OCI-LY7 (cell line): ENCODE measurements around the gene INA. TPM values are rescaled to one million over a fixed set of nuclear protein-coding genes. Genes with fewer than 3 reads are reported as not detected.

Experiments
- BruUV-seq: library from RNA; stranded (reverse); fragments of 400-500 nt; replicated peaks from 2 replicates; lab custom pipeline; 2021; lab: Mats Ljungman, UMichigan
- CTCF ChIA-PET: fragments of 300-600 bp; sonication (Branson Sonifier 250); formaldehyde crosslinking; loops from one replicate; lab custom pipeline; 2022; ENCODE audit warnings: antibody characterized with exemption; ENCODE audit not compliant: unreplicated experiment; lab: Charles Lee
- POLR2A ChIA-PET: fragments of 300-600 bp; sonication (Branson Sonifier 250); formaldehyde crosslinking; loops from one replicate; lab custom pipeline; 2022; ENCODE audit warnings: antibody characterized with exemption; lab: Charles Lee
- DNase-seq: peaks from one replicate; pipeline ENCODE4 v3.0.0-alpha.2; 2015; ENCODE audit warnings: low spot score
- H2AFZ ChIP-seq: fragments of 200-600 bp; sonication (generic), shearing (Covaris generic); 2 replicates; pipeline ENCODE4 v1.6.1; 2014; ENCODE audit warnings: mild to moderate bottlenecking, antibody characterized with exemption, low read length, moderate library complexity
- H3K27ac ChIP-seq: fragments of 200-600 bp; sonication (generic); 2 replicates; pipeline ENCODE4 v1.5.1; 2014; ENCODE audit warnings: mixed run types, low read depth, mild to moderate bottlenecking, moderate library complexity, low read length, inconsistent platforms; ENCODE audit not compliant: poor library complexity, severe bottlenecking
- H3K36me3 ChIP-seq: fragments of 200-600 bp; sonication (generic); 2 replicates; pipeline ENCODE4 v1.6.1; 2014; ENCODE audit warnings: mild to moderate bottlenecking, antibody characterized with exemption, low read length, moderate library complexity, mixed read lengths; ENCODE audit not compliant: insufficient read depth
- H3K4me1 ChIP-seq: fragments of 200-600 bp; sonication (generic); 2 replicates; pipeline ENCODE4 v1.5.1; 2014; ENCODE audit warnings: mild to moderate bottlenecking, low read length; ENCODE audit not compliant: insufficient read depth, poor library complexity, severe bottlenecking
- H3K4me2 ChIP-seq: fragments of 200-600 bp; sonication (generic); 2 replicates; pipeline ENCODE4 v1.6.1; 2014; ENCODE audit warnings: mild to moderate bottlenecking, low read length
- H3K4me3 ChIP-seq: fragments of 200-600 bp; sonication (generic); 2 replicates; pipeline ENCODE4 v1.5.1; 2014; ENCODE audit warnings: mild to moderate bottlenecking, low read depth, low read length; ENCODE audit not compliant: poor library complexity, severe bottlenecking
- H3K79me2 ChIP-seq: fragments of 200-600 bp; sonication (generic); 2 replicates; pipeline ENCODE4 v1.6.1; 2016; ENCODE audit warnings: low read depth, mild to moderate bottlenecking, low read length, moderate library complexity, mixed read lengths; ENCODE audit not compliant: insufficient read depth
- H3K9me2 ChIP-seq: fragments of 200-600 bp; sonication (generic); 2 replicates; pipeline ENCODE4 v1.6.1; 2016; ENCODE audit warnings: mild to moderate bottlenecking, low read length, mixed read lengths; ENCODE audit not compliant: insufficient read depth
- H3K9me3 ChIP-seq: fragments of 200-600 bp; sonication (generic); 2 replicates; pipeline ENCODE4 v1.6.1; 2014; ENCODE audit warnings: mild to moderate bottlenecking, mixed run types, low read length, mixed read lengths
- H4K20me1 ChIP-seq: fragments of 200-600 bp; sonication (generic); 2 replicates; pipeline ENCODE4 v1.6.1; 2014; ENCODE audit warnings: mild to moderate bottlenecking, antibody characterized with exemption, low read length, moderate library complexity, mixed read lengths; ENCODE audit not compliant: insufficient read depth
- CTCF ChIP-seq: fragments of 200-600 bp; sonication (generic); conservative IDR thresholded peaks from 2 replicates; pipeline ENCODE4 v1.5.1; 2014; ENCODE audit warnings: mild to moderate bottlenecking, antibody characterized with exemption, low read length, moderate library complexity, mixed read lengths
- EZH2phosphoT487 ChIP-seq: fragments of 200-600 bp; sonication (generic); IDR thresholded peaks from 2 replicates; pipeline ENCODE4 v1.6.1; 2018; ENCODE audit warnings: low read depth, borderline replicate concordance, mild to moderate bottlenecking, mixed run types, antibody characterized with exemption, low read length, moderate library complexity, mixed read lengths
- intact Hi-C: fragments of 100-400 bp; cut with micrococcal nuclease; formaldehyde crosslinking; loops from one replicate; pipeline ENCODE4 v1.10.0; 2022; ENCODE audit not compliant: unreplicated experiment
- total RNA-seq, 2 experiments: library from RNA; depleted of rRNA in 1 of 2; stranded (reverse); fragments of >200 nt in 1 of 2; shearing (Covaris generic) in 1 of 2; gene quantifications; 2 replicates each; pipeline ENCODE4 v1.2.3, GENCODE V29; 2014 to 2022

INA gene
- total RNA-seq, 2 experiments from 2014 or later, result not detected

DNA sequence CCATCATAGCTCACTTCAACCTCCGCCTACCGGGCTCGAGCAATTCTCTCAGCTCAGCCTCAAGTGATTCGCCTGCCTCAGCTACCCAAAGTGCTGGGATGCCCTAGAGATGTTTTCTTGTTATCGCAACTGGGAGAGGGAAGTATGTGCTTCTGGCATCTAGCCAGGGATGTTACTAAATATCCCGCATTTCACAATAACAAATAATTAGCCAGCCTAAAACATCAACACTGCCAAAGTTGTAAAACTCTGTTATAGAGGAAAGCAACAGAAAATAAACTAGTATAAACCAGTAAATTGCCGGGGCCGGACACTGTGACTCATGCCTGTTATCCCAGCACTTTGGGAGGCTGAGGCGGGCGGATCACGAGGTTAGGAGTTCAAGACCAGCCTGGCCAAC, 7.2 kb downstream of the INA start:
- DNase-seq, result no peak
- CTCF ChIA-PET, result no interaction called here
- POLR2A ChIA-PET, result interaction anchor here (0.6 kb wide), 1 partner anchor 777 kb away, joined by 3 read pairs; no protein-coding TSS in a partner anchor
- intact Hi-C loops, result no loop called here
- Histone ChIP-seq H3K27ac (no peak overlapping the region), H3K79me2 (no peaks in the 10 kb centered on the region), H3K4me2 (no peak overlapping the region), H3K36me3 (no peaks in the 10 kb centered on the region), H3K9me3 (no peaks in the 10 kb centered on the region), H3K9me2 (no peaks in the 10 kb centered on the region), H3K4me1 (no peaks in the 10 kb centered on the region), H3K4me3 (no peak overlapping the region), H4K20me1 (no peaks in the 10 kb centered on the region), H2AFZ (no peak overlapping the region)
- no TSS peak for BruUV-seq
- no peak for TF ChIP-seq EZH2phosphoT487
- no peak for TF ChIP-seq CTCF

DNA sequence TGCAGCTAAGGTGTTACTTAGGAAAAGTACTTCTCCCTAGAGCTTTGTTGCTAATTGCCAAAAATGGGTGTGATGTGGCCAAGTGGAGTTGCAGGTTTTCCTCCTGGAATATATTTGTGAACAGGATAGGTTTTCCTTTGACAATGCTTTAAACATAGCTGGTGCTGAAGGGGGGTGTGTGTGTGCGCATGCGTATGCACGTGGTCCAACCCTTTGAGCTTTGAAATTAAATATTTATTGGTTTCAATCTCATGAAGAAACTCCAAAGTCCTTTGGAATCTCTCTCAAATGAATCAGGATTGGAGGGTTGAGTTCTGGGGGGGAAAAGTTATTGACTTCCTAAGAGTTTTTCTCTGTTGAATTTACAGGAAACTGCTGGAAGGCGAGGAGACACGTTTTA, 11.1 kb downstream of the INA start:
- TF ChIP-seq EZH2phosphoT487 (no peak), CTCF (no peak)
- no peak overlapping the region for H3K27ac ChIP-seq
- no peaks in the 10 kb centered on the region for H3K9me3 ChIP-seq
- POLR2A ChIA-PET, result no interaction called here
- intact Hi-C loops, result no loop called here
- no peaks in the 10 kb centered on the region for H4K20me1 ChIP-seq
- no peak overlapping the region for H3K4me2 ChIP-seq
- no peak overlapping the region for H3K4me3 ChIP-seq
- no peaks in the 10 kb centered on the region for H3K79me2 ChIP-seq
- no peaks in the 10 kb centered on the region for H3K4me1 ChIP-seq
- H3K36me3 ChIP-seq, result no peaks in the 10 kb centered on the region
- no peak for DNase-seq
- H3K9me2 ChIP-seq, result no peaks in the 10 kb centered on the region
- BruUV-seq, result no TSS peak
- CTCF ChIA-PET, result no interaction called here
- no peak overlapping the region for H2AFZ ChIP-seq

DNA sequence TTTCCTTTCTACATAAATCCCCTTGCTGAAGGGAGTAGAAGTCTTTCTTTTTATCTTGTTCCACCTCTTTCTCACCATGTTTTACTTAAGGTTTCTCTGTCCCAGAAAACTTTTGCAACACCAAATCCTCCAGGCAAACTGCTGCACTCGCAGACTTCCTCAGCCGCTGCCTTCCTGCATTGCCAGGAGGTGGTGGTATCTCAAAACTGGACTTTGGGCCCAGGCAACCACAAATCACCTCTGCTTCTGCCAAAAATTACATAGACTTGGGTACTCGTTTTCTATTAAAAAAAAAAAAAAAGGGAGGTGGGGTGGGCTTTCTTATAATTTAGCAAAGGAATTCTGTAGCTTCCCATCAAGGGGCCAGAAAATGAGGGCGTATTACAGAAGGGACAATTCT, 14.7 kb downstream of the INA start:
- no peak for DNase-seq
- no peaks in the 10 kb centered on the region for H3K36me3 ChIP-seq
- no TSS peak for BruUV-seq
- H2AFZ ChIP-seq, result no peak overlapping the region
- no peaks in the 10 kb centered on the region for H3K79me2 ChIP-seq
- H4K20me1 ChIP-seq, result no peaks in the 10 kb centered on the region
- H3K9me2 ChIP-seq, result no peaks in the 10 kb centered on the region
- no peaks in the 10 kb centered on the region for H3K9me3 ChIP-seq
- intact Hi-C loops, result no loop called here
- no peak overlapping the region for H3K4me3 ChIP-seq
- H3K4me2 ChIP-seq, result no peak overlapping the region
- H3K27ac ChIP-seq, result no peak overlapping the region
- no peak for TF ChIP-seq EZH2phosphoT487
- TF ChIP-seq CTCF, result no peak
- POLR2A ChIA-PET, result interaction anchor here (1.1 kb wide), 1 partner anchor 137 kb away, joined by 3 read pairs; no protein-coding TSS in a partner anchor
- CTCF ChIA-PET, result no interaction called here
- H3K4me1 ChIP-seq, result no peaks in the 10 kb centered on the region
